Muscle of back (tissue), 11 donors: Measurements from ENCODE around the gene PPT2. TPM values are rescaled to one million over a fixed set of nuclear protein-coding genes. Genes with fewer than 3 reads are reported as not detected.
"Not testable (repeated sequence)": the region's sequence is repeated elsewhere in the genome, so short reads cannot be mapped to it uniquely, and the experiment has no call there.

ENCODE experiments used
- DNase-seq, 3 donors: peaks; one replicate each; pipeline versions ENCODE4 v3.0.0 to v3.0.0-alpha.2; 2013
- polyA plus RNA-seq, 10 donors: library from polyadenylated mRNA; unstranded; fragments of 120-200 nt; gene quantifications; one replicate each; pipeline ENCODE4 v1.2.1, GENCODE V29; 2013; ENCODE audit not compliant: insufficient read length in 10 of 10

The PPT2 gene
- polyA plus RNA-seq, 10 donors = 22.3 to 37.4 (median 29.0) TPM

DNA sequence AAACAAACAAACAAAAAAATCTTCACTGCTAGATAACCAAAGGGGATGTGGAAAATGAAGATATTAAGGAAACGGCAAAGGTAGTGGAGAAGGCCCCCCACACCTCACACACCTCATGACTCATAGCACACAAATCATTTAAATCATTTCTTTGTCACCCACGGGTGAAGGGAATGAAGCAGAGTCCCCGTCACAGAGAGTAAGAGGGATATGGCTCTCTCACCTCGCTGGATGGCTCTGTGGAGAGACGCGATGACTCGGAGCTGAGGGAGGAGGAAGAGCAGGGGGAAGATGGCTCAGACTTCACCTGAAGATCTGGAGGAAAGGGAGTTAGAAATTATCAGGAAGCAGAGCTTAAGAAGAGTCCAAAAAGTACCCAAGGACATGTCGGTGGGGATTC lies 27.1 kb upstream of the PPT2 start:
- no peak for DNase-seq

- no peak for DNase-seq
Observed at GRCh38 chr6:32127409-32127716, 26.6 kb upstream of the PPT2 start.

- DNase-seq = peak; percentile 99 to 100 (median 99)
Observed at GRCh38 chr6:32127717-32128592, 26.0 kb upstream of the PPT2 start, which contains the start of gene ATF6B. TSS of gene ATF6B (minus strand) at chr6:32128246. CDS start at chr6:32128207, 39 bp downstream.

- peak in 1 of 3 donors; percentile 10 for DNase-seq
Observed at GRCh38 chr6:32128751-32129296, 25.1 kb upstream of the PPT2 start.

DNA sequence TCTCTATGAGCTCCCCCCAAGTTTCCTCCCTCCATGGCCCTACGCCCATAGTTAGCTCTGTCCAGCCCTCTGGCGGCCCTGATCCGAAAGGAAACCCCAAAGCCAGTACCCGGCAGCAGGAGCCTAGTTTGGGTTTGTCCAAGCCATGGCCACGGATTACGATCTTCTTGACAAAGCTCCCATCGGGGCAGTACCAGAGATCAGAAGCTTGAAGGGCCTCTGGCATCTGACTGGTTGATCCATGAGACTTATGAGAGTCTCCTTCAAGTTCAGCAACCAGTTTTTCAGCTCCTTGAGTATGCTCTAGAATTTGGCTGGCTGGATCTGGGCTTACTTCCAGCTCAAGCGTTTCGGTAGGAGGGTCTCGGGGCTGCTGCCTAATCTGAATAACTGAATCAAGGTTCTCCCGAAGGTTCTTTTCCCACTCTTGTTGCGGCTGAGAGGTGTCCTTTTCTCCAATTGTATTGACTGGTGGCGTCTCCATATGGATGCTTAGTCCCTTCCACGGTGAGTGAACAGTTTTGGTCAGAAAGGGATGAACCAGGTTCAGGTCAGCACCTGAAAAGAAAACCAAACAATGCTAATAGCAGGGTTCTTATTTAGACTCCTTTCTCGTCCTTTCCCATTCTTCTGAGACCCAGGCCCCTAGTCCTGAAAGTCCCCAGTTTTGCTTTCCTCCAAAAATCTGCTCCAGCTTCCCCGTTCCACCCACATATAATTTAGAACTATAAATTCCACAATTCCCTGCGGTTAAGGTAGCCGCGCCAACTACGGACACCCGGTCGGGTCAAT lies 24.4 kb upstream of the PPT2 start:
- DNase-seq = no peak

GRCh38 chr6:32131439-32131948 lies 22.4 kb upstream of the PPT2 start:
- no peak for DNase-seq

GRCh38 chr6:32132110-32132509 lies 21.8 kb upstream of the PPT2 start:
- DNase-seq = no peak

- DNase-seq = no peak
Observed at GRCh38 chr6:32133786-32134185, 20.2 kb upstream of the PPT2 start.

GRCh38 chr6:32137454-32137853 lies 16.5 kb upstream of the PPT2 start:
- no peak for DNase-seq

GRCh38 chr6:32139590-32139989 lies 14.4 kb upstream of the PPT2 start:
- DNase-seq = no peak

- no peak for DNase-seq
Observed at GRCh38 chr6:32140420-32141046, 13.4 kb upstream of the PPT2 start.

GRCh38 chr6:32144238-32144637 lies 9.7 kb upstream of the PPT2 start:
- DNase-seq = not testable (repeated sequence)

DNA sequence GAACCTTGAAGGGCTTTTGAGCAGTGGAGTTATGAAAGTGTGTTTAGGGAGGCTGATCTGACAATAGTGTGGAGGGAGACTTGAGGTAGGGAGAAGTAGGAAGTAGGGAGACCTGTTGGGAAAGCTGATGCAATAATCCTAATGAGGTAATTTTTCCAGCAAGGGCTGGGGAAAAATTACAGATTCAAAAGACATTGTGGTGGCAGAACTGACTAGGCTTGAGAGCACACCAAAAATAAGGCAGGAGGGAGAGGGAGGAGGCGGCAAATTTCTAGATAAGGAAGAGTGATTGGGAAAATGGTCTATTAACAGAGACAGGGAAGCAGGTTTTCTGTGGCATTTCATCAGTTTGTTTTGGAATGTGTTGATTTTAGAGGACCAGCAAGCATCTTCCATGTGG lies 7.7 kb upstream of the PPT2 start:
- DNase-seq = no peak

- no peak for DNase-seq
Observed at GRCh38 chr6:32146687-32147086, 7.3 kb upstream of the PPT2 start.

DNA sequence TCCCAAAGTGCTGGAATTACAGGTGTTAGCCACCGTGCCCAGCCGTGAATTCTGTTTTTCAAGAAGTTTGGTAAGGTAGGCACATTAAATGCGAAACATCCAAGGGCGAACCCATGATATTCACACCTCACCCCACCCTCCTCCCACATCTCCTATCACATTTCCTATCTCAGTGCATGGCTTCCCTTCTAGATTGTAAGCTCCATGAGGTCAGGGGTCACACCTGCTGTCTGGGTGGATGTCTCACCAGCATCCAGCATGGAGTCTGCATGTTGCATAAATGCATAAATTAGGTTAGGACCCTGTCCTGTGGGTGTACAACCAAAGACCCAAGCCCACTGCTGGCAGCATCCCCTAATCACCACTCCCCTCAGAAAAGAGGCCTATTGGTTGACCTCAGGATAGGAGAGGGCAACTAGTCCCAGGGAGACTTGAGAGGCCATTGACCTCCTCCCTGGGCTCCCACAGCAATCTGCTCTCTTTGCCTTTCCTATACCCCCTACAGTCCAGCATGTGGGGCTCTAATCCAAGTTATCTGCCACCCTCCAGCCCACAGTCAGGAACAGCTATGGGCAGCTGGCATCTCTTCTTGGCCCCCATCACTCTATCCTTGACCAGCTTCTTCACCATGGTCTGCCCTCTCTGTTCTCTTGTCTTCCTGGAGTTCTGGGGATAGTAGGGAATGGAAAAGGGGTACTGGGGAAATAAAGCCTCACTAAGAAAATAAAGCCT lies 6.4 kb upstream of the PPT2 start:
- no peak for DNase-seq

DNA sequence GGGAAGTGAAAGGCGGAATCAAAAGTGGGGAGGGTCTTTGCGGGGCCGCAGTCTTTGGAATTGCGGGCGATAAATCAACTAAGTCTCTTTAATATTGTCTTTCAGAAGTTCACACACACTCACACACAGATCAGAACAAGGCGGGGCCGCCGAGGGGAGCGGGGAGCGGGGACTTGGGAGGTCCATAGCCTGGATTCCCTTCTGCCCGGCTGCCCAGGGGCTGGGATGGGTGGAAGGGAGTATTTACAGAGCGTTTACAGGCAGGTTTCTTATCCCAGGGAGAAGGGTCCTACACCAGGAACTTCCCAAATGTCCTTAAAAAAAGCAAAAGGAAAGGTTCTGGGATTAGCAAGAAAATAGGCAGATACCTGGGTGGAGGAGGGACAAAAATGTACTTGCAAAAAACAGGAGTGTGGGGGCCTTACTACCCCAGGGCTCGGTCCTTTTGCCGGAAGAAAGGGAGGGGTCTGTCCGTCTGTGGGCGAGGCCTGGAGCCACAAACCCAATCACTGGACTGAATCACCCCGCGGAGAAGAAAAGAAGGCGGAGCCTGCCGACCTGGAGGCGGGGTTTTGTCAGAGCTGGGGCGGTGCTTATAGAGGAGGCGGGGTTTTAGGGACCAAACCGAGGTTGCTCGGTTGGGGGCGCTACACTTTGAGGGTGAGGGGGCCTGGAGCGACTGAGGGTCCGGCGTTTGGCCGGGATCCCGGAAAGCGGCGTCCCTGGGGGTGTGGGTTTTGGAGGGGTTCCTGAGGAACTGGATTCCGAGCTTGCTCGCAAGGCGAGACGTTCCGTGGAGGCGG lies 5.5 kb upstream of the PPT2 start:
- DNase-seq = peak in 2 of 3 donors; percentile 59 to 73

DNA sequence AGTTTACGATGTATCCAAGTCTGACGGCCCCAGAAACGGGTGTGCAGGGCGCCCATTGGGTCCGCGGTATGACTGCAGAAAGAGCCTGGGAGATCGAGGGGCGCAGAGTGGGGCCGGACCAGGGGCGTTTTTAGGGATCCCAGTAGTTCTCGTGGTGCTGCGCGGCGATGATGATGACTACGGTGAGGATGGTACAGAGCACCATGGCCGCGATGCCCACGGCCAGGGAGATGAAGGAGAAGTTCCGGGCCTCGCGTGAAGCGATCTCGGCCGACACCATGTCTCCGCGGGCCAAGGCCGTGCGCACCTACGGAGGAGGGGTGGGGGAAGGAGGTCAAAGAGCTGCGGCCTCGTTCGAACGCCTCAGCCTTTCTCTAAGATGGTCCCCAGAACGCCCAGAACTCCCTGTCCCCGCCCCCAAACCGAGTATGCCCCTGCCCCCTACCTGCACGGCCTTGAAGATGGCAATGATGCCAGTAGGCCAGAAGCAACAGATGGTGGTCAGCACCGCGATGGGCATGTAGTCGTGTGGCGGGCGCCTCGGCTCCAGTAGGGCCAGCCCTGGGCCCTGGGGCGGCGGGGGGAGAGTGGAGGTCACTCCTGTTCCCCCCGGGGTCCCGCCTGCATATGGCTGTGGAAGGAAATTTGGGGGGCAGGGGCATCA lies 4.7 kb upstream of the PPT2 start:
- DNase-seq = no peak

DNA sequence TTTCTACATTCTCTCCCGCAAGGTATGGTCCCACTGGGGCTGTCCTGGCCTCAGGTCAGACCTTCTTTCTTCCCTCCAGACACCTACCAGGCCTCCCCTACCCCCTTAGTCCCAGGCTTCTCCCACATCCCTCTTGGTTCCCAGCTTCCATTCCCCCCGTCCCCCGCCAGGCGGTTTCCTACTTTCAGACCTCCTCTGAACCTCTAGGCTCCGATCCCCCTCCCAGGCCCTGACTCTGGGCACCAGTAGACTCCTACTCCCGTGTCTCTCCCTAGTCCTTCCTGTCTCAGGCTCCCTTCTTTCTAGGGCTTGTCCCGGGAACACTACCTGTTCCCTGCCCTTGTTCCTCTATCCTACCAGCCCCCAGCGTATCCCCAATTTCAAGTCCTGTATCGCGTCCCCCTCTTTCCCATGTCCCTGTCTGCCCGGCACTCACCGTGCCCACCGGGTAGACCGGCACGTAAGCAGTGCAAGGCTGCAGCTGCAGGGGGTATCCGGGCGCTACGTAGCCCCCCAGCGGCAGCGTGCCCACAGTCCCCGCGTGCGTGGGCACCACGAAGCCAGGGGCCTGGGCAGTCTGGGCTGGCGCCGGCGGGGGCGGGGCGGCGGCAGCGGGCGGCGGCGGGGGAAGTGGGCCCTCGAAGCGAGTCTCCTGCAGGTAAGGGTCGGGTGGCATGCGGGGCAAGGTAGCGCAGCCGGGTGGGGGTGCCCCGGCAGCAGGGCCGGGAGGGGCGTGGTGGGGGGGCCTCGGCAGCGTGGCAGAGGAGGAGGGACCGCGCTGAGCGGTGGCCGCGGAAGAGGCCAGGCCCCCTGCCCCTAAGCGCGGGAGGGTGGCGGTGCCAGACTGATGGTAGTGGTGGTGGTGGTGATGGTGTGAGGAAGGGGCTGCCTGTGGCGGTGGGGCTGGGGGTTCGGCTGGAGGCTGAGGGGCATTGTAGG lies 3.7 kb upstream of the PPT2 start:
- no peak for DNase-seq
